ENCODE data around the gene HLA-DRB5.
"Not testable (repeated sequence)": the region's sequence is repeated elsewhere in the genome, so short reads cannot be mapped to it uniquely, and the experiment has no call there.

The HLA-DRB5 gene

DNA sequence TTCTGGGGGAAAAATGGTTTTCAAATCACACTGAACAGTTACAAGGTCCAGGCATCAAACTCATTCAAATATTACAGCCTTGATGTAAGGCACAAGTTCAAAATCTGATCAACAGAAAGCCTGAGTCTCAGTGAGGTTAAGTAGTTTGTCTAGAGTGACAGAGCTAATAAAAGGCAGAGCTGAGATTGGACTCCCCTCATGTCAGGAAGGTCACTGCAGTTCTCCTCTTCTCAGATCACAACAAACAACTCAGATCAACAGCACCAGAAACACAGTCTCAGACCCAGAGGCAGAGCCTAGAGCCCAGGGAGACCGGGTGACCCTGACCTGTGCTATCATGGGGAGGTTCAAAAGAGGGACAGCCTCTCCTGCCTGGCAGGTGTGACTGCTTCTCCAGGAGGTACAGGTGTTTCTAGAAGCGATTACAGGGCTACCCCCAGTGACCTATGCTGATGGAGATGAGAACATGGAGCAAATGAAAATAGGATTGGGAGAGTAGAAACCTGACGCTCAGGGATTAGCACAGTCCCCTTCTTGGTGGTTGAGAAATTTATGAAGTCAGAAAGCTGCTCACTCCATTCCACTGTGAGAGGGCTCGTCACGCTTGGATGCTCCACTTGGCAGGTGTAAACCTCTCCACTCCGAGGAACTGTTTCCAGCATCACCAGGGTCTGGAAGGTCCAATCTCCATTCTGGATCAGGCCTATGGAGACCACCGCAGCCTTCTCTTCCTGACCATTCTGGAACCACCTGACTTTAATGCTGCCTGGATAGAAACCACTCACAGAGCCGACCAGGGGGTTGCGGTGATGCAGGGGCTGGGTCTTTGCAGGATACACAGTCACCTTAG, 24.3 kb upstream of the HLA-DRB5 start:
- Histone ChIP-seq H3K27me3 (ENCODE audit: control insufficient read depth, insufficient read depth, low read length) (no peaks in the 10 kb centered on the region), H3K4me1 (ENCODE audit: control insufficient read depth, low read depth, low read length) (no peaks in the 10 kb centered on the region), H3K36me3 (ENCODE audit: control insufficient read depth, low read depth, low read length) (no peaks in the 10 kb centered on the region), H3K27ac (ENCODE audit: low read length) (no peak overlapping the region), H3K9ac (ENCODE audit: low read length) (no peak overlapping the region), H3K9me3 (ENCODE audit: control insufficient read depth, low read depth, low read length) (no peaks in the 10 kb centered on the region), H3K4me3 (ENCODE audit: low read length) (no peak overlapping the region)

DNA sequence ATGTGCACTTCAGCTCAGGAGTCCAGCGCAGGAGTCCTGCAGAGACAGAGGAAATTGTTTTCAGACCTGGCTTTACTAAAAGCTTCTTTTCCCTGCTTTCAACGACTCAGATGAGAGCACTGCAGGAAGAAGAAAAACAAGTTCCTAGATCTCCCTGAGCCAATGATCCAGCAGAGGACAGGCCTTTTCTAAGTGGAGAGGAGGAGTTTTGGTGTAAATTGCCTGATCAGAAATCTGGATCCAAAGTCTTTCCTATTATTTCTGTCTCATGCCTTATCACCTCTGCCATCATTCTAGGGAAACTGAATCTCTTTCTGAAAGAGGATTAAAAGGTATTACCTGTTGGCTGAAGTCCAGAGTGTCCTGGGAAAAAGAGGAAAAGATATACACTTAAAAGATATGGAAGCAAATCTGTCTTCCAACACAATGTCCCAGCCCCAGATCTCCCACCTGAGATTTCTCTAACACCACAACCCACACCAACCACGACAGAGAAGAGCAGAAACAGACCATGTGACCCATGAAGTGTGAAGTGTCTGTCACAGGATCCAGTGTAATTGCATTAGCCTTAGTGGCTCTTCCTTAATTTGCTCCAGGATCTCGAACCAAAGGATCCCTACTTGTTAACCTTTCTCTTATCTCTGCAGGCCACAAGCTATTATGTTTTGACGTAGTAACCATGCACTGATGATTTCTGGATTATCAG, 23.1 kb upstream of the HLA-DRB5 start:
- Histone ChIP-seq H3K27ac (ENCODE audit: low read length) (no peak overlapping the region), H3K4me3 (ENCODE audit: low read length) (no peak overlapping the region), H3K9me3 (ENCODE audit: control insufficient read depth, low read depth, low read length) (no peaks in the 10 kb centered on the region), H3K36me3 (ENCODE audit: control insufficient read depth, low read depth, low read length) (no peaks in the 10 kb centered on the region), H3K9ac (ENCODE audit: low read length) (no peak overlapping the region), H3K27me3 (ENCODE audit: control insufficient read depth, insufficient read depth, low read length) (no peaks in the 10 kb centered on the region), H3K4me1 (ENCODE audit: control insufficient read depth, low read depth, low read length) (no peaks in the 10 kb centered on the region)

DNA sequence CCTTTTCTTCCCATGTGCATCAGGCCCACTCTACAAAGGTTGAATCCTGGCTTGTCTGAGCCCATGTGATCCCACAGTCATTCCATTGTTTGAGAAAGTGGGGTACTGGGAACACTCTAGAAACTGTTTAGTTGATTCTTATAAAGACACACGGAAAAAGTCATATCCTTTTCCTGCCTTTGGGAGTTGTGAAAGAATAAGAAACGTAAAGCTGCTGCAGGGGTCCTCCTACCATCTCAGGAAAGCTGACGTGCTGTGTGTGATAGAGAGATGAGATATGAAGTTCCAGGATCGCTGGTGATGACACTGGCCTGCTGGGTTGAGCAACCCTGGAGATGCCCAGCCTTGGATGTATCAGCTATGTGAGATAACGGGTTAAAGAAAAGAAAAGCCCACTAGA, 21.3 kb upstream of the HLA-DRB5 start:
- no peaks in the 10 kb centered on the region for H3K9me3 ChIP-seq (ENCODE audit: control insufficient read depth, low read depth, low read length)
- no peak overlapping the region for H3K4me3 ChIP-seq (ENCODE audit: low read length)
- no peaks in the 10 kb centered on the region for H3K4me1 ChIP-seq (ENCODE audit: control insufficient read depth, low read depth, low read length)

DNA sequence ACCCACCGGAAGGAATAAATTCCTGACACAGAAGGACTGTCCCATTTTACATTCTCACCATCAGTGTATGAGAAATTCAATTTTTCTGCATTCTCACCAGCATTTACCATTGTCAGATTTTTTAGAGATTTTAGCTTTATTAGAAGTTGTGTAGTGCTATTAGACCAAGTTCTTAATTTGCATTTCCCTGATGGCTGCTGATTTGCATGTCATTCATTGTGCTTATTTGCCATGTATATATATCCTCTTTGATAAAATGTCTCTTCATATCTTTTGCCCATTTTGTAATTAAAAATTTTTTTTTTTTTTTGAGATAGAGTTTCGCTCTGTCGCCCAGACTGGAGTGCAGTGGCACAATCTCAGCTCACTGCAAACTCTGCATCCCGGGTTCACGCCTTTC, 9.8 kb upstream of the HLA-DRB5 start:
- Histone ChIP-seq H3K9me3 (ENCODE audit: control insufficient read depth, low read depth, low read length) (no peaks in the 10 kb centered on the region), H3K27me3 (ENCODE audit: control insufficient read depth, insufficient read depth, low read length) (no peaks in the 10 kb centered on the region), H3K27ac (ENCODE audit: low read length) (no peak overlapping the region), H3K9ac (ENCODE audit: low read length) (no peak overlapping the region), H3K36me3 (ENCODE audit: control insufficient read depth, low read depth, low read length) (no peaks in the 10 kb centered on the region), H3K4me1 (ENCODE audit: control insufficient read depth, low read depth, low read length) (no peaks in the 10 kb centered on the region), H3K4me3 (ENCODE audit: low read length) (no peak overlapping the region)

More for the DNA sequence above, 21.3 kb upstream of the HLA-DRB5 start:
- no peaks in the 10 kb centered on the region for H3K36me3 ChIP-seq (ENCODE audit: control insufficient read depth, low read depth, low read length)
- no peaks in the 10 kb centered on the region for H3K27me3 ChIP-seq (ENCODE audit: control insufficient read depth, insufficient read depth, low read length)
- no peak overlapping the region for H3K27ac ChIP-seq (ENCODE audit: low read length)
- H3K9ac ChIP-seq (ENCODE audit: low read length), result no peak overlapping the region

DNA sequence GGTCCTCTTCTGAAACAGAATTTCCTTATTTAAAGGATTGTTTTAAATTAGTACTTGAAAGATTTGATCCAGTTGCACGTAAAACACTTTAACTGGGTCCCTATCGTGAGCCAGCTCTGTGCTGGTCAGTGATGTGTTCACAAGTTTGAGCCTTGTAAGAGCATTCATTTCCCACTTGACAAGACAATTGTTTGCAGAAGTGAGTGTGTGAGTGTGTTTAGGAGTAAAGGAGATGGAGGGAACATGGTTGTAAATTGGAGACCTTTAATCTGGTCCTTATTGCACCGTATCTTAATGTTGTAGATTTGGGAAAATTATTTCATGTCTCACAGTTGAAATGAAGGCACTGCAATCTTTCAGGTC, 325 bp upstream of the HLA-DRB5 start:
- H3K27me3 ChIP-seq (ENCODE audit: control insufficient read depth, insufficient read depth, low read length); H3K9ac ChIP-seq (ENCODE audit: low read length); H3K4me1 ChIP-seq (ENCODE audit: control insufficient read depth, low read depth, low read length); H3K9me3 ChIP-seq (ENCODE audit: control insufficient read depth, low read depth, low read length); H3K36me3 ChIP-seq (ENCODE audit: control insufficient read depth, low read depth, low read length); H3K27ac ChIP-seq (ENCODE audit: low read length); H3K4me3 ChIP-seq (ENCODE audit: low read length): not testable (repeated sequence)

DNA sequence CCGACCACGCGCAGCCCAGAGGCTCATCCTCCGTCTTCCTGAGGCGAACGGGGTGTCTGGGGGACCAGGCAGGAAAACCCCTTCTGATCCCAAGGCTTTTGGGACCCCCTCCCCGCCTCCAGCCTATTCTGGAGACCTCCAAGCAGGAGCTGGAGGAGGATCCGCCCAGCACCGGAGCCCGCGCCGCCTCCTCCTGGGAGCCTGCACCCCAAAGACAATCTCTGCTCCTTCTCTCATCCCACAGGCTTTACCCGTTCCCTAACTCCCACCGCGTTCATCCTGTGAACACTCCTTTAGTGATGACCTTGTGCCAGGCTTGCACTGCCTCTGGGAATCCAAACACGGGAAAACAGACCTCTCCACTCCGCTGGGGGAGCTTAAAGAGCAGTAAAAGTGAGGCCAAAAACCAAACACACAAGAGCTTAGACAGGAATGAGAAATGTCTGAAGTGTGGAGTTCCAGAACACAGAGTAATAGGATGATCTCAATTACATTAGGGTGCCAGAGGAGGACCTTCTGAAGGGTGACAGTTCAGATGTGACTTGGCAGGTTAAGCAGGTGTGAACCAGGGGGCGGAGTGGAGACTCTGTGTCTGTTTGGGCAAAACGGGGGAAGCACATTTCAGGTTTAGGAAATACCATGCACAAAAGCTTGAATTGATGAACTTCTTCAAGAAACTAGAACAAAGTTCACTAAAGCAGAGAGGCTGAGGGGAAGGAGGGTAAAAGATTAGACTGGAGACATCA, 7.6 kb downstream of the HLA-DRB5 start:
- Histone ChIP-seq H3K4me3 (ENCODE audit: low read length) (no peak overlapping the region), H3K27ac (ENCODE audit: low read length) (no peak overlapping the region), H3K9ac (ENCODE audit: low read length) (no peak overlapping the region), H3K4me1 (ENCODE audit: control insufficient read depth, low read depth, low read length) (no peaks in the 10 kb centered on the region), H3K9me3 (ENCODE audit: control insufficient read depth, low read depth, low read length) (no peaks in the 10 kb centered on the region), H3K36me3 (ENCODE audit: control insufficient read depth, low read depth, low read length) (no peaks in the 10 kb centered on the region), H3K27me3 (ENCODE audit: control insufficient read depth, insufficient read depth, low read length) (no peaks in the 10 kb centered on the region)

DNA sequence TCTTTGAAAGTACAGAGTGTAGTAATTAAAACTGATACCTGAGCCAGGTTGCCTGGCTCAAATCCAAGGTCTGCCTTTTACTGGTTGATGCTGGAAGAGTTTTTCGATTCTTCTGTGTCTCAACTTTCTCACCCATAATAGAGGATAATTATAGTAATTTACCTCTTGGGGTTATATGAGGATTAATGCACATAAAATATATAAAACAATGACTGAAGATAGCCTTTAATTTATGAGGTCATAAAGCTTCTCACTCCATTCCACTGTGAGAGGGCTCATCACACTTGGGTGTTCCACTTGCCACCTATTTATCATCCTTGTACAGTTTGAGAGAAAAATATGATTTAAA, 10.2 kb downstream of the HLA-DRB5 start:
- Histone ChIP-seq H3K9ac (ENCODE audit: low read length) (no peak overlapping the region), H3K27ac (ENCODE audit: low read length) (no peak overlapping the region), H3K36me3 (ENCODE audit: control insufficient read depth, low read depth, low read length) (no peaks in the 10 kb centered on the region), H3K4me3 (ENCODE audit: low read length) (no peak overlapping the region), H3K27me3 (ENCODE audit: control insufficient read depth, insufficient read depth, low read length) (no peaks in the 10 kb centered on the region), H3K4me1 (ENCODE audit: control insufficient read depth, low read depth, low read length) (no peaks in the 10 kb centered on the region), H3K9me3 (ENCODE audit: control insufficient read depth, low read depth, low read length) (no peaks in the 10 kb centered on the region)

DNA sequence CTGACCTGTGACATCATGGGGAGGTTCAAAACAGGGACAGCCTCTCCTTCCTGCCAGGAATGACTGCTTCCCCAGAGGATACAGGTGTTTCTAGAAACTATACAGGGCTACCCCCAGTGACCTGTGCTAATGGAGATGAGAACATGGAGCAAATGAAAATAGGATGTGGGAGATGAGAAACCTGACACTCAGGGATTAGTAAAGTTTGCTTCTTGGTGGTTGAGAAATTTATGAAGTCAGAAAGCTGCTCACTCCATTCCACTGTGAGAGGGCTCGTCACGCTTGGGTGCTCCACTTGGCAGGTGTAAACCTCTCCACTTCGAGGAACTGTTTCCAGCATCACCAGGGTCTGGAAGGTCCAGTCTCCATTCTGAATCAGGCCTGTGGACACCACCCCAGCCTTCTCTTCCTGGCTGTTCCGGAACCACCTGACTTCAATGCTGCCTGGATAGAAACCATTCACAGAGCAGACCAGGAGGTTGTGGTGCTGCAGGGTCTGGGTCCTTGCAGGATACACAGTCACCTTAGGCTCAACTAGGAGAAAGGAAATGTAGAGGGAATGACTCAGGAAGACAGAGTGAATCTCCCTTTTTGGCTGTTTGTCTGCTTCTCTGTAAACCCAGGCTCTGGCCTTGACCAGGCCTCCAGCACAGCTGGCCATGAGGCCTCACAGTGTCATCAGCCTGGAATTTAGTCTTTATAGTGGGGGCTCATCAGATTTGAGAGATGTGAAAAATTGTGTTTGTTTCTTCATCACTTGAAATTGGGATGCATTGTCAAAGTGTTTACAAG, 10.8 kb downstream of the HLA-DRB5 start:
- no peaks in the 10 kb centered on the region for H3K9me3 ChIP-seq (ENCODE audit: control insufficient read depth, low read depth, low read length)
- no peaks in the 10 kb centered on the region for H3K36me3 ChIP-seq (ENCODE audit: control insufficient read depth, low read depth, low read length)
- no peak overlapping the region for H3K9ac ChIP-seq (ENCODE audit: low read length)
- no peak overlapping the region for H3K4me3 ChIP-seq (ENCODE audit: low read length)
- H3K27ac ChIP-seq (ENCODE audit: low read length), result no peak overlapping the region
- no peaks in the 10 kb centered on the region for H3K4me1 ChIP-seq (ENCODE audit: control insufficient read depth, low read depth, low read length)
- H3K27me3 ChIP-seq (ENCODE audit: control insufficient read depth, insufficient read depth, low read length), result no peaks in the 10 kb centered on the region

DNA sequence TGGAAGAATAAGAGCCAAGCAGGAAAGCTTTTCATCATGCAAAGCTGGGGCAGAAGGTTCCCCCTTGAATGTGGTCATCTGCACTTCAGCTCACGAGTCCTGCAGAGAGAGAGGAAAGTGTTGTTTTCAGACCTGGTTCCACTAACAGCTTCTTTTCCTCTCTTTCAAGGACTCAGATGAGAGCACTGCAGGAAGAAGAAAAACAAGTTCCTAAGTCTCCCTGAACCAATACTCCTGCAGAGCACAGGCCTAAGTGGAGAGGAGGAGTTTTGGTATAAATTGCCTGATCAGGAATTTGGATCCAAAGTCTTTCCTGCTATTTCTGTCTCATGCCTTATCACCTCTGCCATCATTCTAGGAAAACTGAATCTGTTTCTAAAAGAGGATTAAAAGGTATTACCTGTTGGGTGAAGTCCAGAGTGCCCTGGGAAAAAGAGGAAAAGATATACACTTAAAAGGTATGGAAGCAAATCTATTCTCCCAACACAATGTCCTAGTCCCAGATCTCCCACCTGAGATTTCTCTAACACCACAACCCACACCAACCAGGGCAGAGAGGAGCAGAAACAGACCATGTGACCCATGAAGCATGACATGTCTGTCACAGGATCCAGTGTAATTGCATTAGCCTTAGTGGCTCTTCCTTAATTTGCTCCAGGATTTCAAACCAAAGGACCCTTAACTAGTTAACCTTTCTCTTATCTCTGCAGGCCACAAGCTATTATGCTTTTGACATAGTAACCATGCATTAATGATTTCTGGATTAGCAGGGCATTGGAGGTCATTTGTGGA, 12.2 kb downstream of the HLA-DRB5 start:
- no peak overlapping the region for H3K4me3 ChIP-seq (ENCODE audit: low read length)
- no peak overlapping the region for H3K27ac ChIP-seq (ENCODE audit: low read length)
- no peaks in the 10 kb centered on the region for H3K36me3 ChIP-seq (ENCODE audit: control insufficient read depth, low read depth, low read length)
- H3K9ac ChIP-seq (ENCODE audit: low read length), result no peak overlapping the region
- H3K4me1 ChIP-seq (ENCODE audit: control insufficient read depth, low read depth, low read length), result no peaks in the 10 kb centered on the region
- no peaks in the 10 kb centered on the region for H3K9me3 ChIP-seq (ENCODE audit: control insufficient read depth, low read depth, low read length)
- H3K27me3 ChIP-seq (ENCODE audit: control insufficient read depth, insufficient read depth, low read length), result no peaks in the 10 kb centered on the region

DNA sequence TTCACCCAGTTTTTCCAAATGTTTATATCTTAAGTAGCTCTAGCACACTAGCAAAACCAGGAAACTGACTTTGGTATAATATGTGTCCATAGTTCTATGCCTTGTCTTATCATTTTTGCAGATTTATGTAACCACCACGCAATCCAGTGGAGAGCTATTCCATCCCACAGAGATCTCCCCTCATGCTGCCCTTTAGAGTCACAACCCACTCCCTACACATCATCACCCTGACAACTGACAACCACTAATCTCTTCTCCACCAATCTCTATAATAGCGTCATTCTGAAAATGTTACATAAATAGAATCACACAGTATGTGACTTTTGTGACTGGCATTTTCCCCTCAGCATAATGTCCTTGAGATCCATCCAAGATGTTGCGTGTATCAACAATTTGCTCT, 29.1 kb downstream of the HLA-DRB5 start:
- Histone ChIP-seq H3K27me3 (ENCODE audit: control insufficient read depth, insufficient read depth, low read length) (no peaks in the 10 kb centered on the region), H3K36me3 (ENCODE audit: control insufficient read depth, low read depth, low read length) (no peaks in the 10 kb centered on the region), H3K4me1 (ENCODE audit: control insufficient read depth, low read depth, low read length) (no peaks in the 10 kb centered on the region), H3K9me3 (ENCODE audit: control insufficient read depth, low read depth, low read length) (no peaks in the 10 kb centered on the region), H3K4me3 (ENCODE audit: low read length) (no peak overlapping the region), H3K27ac (ENCODE audit: low read length) (no peak overlapping the region), H3K9ac (ENCODE audit: low read length) (no peak overlapping the region)
